K562 (cell line): ENCODE measurements around the gene F11R. TPM values are rescaled to one million over a fixed set of nuclear protein-coding genes. Genes with fewer than 3 reads are reported as not detected.

Experiments
- ADNP ChIP-seq: fragments of 200-800 bp; sonication (Bioruptor generic); IDR thresholded peaks from 2 replicates; pipeline ENCODE4 v1.6.1; 2016; ENCODE audit warnings: missing genetic modification characterization, missing compliant biosample characterization
- ATF1 ChIP-seq, 2 experiments: fragments of 450-650 bp in 1 of 2; IDR thresholded peaks; 2 replicates each; pipeline ENCODE4 v1.6.1; 2016; ENCODE audit warnings: missing compliant biosample characterization in 1 of 2, missing genetic modification characterization in 1 of 2
- BRD4 ChIP-seq: fragments of 200-600 bp; sonication (generic); IDR thresholded peaks from 2 replicates; pipeline ENCODE4 v1.6.1; 2017; ENCODE audit warnings: inconsistent platforms
- BRD9 ChIP-seq: fragments of 450-650 bp; IDR thresholded peaks from 2 replicates; pipeline ENCODE4 v1.6.1; 2018; ENCODE audit warnings: low read depth; ENCODE audit not compliant: partially characterized antibody
- HSF4 ChIP-seq: fragments of 250-450 bp; sonication (Bioruptor Pico); IDR thresholded peaks from 2 replicates; pipeline ENCODE4 v2.1.2; 2022; ENCODE audit warnings: mild to moderate bottlenecking, moderate library complexity, borderline replicate concordance
- JUN ChIP-seq, 2 experiments: sonication (generic) in 1 of 2; formaldehyde crosslinking in 1 of 2; IDR thresholded peaks; 2 replicates each; pipeline versions ENCODE4 v1.6.1 to v1.8.0; 2012 to 2022; ENCODE audit warnings: borderline replicate concordance in 2 of 2, mild to moderate bottlenecking in 2 of 2, improper control_type of control experiment in 1 of 2, low read depth in 1 of 2, low read length in 1 of 2, missing genetic modification reagents in 1 of 2
- KAT7 ChIP-seq: sonication (generic); formaldehyde crosslinking; IDR thresholded peaks from 2 replicates; pipeline ENCODE4 v1.8.0; 2022; ENCODE audit warnings: missing genetic modification reagents, mild to moderate bottlenecking, borderline replicate concordance
- KDM2B ChIP-seq: fragments of 250-450 bp; sonication (Bioruptor Pico); IDR thresholded peaks from 2 replicates; pipeline ENCODE4 v1.8.0; 2021; ENCODE audit warnings: mild to moderate bottlenecking, moderate library complexity
- KHSRP ChIP-seq: fragments of 450-650 bp; IDR thresholded peaks from 2 replicates; pipeline ENCODE4 v1.6.1; 2017
- KLF1 ChIP-seq: fragments of 450-650 bp; IDR thresholded peaks from 2 replicates; pipeline ENCODE4 v1.6.1; 2016; ENCODE audit warnings: missing genetic modification characterization, missing compliant biosample characterization
- MTA1 ChIP-seq: fragments of 450-650 bp; IDR thresholded peaks from 2 replicates; pipeline ENCODE4 v1.6.1; 2017; ENCODE audit warnings: borderline replicate concordance
- MXD1 ChIP-seq: fragments of 250-450 bp; sonication (Bioruptor Pico); IDR thresholded peaks from 2 replicates; pipeline ENCODE4 v1.8.0; 2021; ENCODE audit warnings: borderline replicate concordance, mild to moderate bottlenecking, moderate library complexity; ENCODE audit not compliant: poor library complexity, severe bottlenecking
- POLR2H ChIP-seq: IDR thresholded peaks from 2 replicates; pipeline ENCODE4 v1.6.1; 2016; ENCODE audit warnings: missing genetic modification characterization, low read depth, mild to moderate bottlenecking, control low read depth, missing compliant biosample characterization, moderate library complexity
- RBM34 ChIP-seq: fragments of 200-400 bp; formaldehyde crosslinking; IDR thresholded peaks from 2 replicates; pipeline ENCODE4 v1.6.1; 2018; ENCODE audit warnings: low read length, borderline replicate concordance; ENCODE audit not compliant: insufficient read depth
- RNF2 ChIP-seq: sonication (generic); IDR thresholded peaks from 2 replicates; pipeline ENCODE4 v1.6.1; 2016
- SIN3B ChIP-seq: fragments of 450-650 bp; IDR thresholded peaks from 2 replicates; pipeline ENCODE4 v1.6.1; 2017; ENCODE audit warnings: low read depth, mild to moderate bottlenecking, moderate library complexity
- SPI1 ChIP-seq: IDR thresholded peaks from 2 replicates; pipeline ENCODE4 v1.6.1; 2011; ENCODE audit warnings: low read depth, low read length, control low read depth, borderline replicate concordance
- ZKSCAN1 ChIP-seq: fragments of 150-350 bp; IDR thresholded peaks from 2 replicates; pipeline ENCODE4 v1.6.1; 2016; ENCODE audit warnings: low read depth, low read length
- ZNF12 ChIP-seq: sonication (generic); formaldehyde crosslinking; IDR thresholded peaks from 2 replicates; pipeline ENCODE4 v1.4.0; 2020; ENCODE audit warnings: mild to moderate bottlenecking, missing genetic modification reagents
- ZNF282 ChIP-seq: sonication (generic); formaldehyde crosslinking; IDR thresholded peaks from 2 replicates; pipeline ENCODE4 v1.8.1; 2023; ENCODE audit warnings: missing genetic modification reagents
- ZNF398 ChIP-seq: fragments of 250-450 bp; sonication (Bioruptor Pico); IDR thresholded peaks from 2 replicates; pipeline ENCODE4 v1.8.0; 2021; ENCODE audit warnings: moderate library complexity, mild to moderate bottlenecking, inconsistent platforms
- polyA plus RNA-seq, 8 experiments: library from polyadenylated mRNA; depleted of rRNA in 4 of 8; stranded (reverse) in 5 of 8; unstranded in 3 of 8; fragments of >200 nt; fragmentation: Nextera tagmentation in 2 of 8; fragmentation: Illumina TruSeq in 1 of 8; extraction: Ambion mirVana in 2 of 8; extraction: Trizol in 1 of 8; gene quantifications; 2 replicates each; pipeline versions ENCODE4 v1.2.1 to v1.2.3, GENCODE V29; 2011 to 2014; ENCODE audit warnings: inconsistent platforms in 1 of 8, missing spikeins in 1 of 8
- total RNA-seq, 7 experiments: library from RNA; depleted of rRNA in 6 of 7; stranded (reverse); fragments of >200 nt in 6 of 7; fragmentation: Illumina TruSeq in 2 of 7; extraction: Trizol in 2 of 7; gene quantifications; 2 replicates each; pipeline versions ENCODE4 v1.2.1 to v1.2.3, GENCODE V29; 2011 to 2021; ENCODE audit warnings: low replicate concordance in 1 of 7
- TF ChIP-seq, protein P1 (sequence below), 2 experiments: fragments of 450-650 bp; IDR thresholded peaks; 2 replicates each; pipeline ENCODE4 v1.6.1; 2018; ENCODE audit warnings: mild to moderate bottlenecking in 2 of 2, low read depth in 1 of 2; ENCODE audit not compliant: partially characterized antibody in 2 of 2

The F11R gene
- total and polyA plus RNA-seq, 9 of the 15 experiments (the other 6 are each of a cell fraction or from before 2014, with no cell fraction given) = 27.4 to 187 (median 52.5) TPM

DNA sequence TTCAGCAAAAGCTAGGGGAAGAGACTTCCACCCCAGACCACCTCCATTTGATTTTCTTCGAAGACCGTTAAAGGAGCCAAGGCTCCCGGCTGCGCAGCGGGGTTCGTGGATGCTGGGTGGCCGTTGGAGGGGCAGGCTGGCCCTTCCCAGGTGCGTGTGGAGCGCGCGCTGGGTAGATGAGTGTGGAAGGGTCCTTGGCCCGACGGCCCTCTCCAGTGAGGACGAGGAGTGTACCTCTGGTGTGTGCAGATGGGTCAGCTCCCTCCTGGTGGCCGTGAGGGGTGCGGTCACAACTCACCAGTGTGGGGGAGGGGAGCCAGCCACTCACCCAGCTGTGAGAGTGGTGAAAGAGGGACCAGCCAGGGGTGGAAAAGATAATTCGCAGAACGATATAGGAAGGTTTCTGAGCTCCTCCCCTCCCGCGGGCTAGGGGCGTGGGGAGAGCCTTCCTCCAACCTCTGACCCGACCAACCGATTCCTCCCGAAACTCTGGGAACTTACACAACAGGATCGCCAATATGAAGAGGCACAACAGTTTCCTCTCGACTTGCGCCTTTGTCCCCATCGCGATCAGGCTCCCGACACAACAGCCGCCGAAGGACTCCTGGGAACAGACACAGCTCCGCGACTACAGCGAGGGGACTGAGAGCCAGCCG lies at the start of gene F11R (continued):
- TF ChIP-seq, protein P1, sequence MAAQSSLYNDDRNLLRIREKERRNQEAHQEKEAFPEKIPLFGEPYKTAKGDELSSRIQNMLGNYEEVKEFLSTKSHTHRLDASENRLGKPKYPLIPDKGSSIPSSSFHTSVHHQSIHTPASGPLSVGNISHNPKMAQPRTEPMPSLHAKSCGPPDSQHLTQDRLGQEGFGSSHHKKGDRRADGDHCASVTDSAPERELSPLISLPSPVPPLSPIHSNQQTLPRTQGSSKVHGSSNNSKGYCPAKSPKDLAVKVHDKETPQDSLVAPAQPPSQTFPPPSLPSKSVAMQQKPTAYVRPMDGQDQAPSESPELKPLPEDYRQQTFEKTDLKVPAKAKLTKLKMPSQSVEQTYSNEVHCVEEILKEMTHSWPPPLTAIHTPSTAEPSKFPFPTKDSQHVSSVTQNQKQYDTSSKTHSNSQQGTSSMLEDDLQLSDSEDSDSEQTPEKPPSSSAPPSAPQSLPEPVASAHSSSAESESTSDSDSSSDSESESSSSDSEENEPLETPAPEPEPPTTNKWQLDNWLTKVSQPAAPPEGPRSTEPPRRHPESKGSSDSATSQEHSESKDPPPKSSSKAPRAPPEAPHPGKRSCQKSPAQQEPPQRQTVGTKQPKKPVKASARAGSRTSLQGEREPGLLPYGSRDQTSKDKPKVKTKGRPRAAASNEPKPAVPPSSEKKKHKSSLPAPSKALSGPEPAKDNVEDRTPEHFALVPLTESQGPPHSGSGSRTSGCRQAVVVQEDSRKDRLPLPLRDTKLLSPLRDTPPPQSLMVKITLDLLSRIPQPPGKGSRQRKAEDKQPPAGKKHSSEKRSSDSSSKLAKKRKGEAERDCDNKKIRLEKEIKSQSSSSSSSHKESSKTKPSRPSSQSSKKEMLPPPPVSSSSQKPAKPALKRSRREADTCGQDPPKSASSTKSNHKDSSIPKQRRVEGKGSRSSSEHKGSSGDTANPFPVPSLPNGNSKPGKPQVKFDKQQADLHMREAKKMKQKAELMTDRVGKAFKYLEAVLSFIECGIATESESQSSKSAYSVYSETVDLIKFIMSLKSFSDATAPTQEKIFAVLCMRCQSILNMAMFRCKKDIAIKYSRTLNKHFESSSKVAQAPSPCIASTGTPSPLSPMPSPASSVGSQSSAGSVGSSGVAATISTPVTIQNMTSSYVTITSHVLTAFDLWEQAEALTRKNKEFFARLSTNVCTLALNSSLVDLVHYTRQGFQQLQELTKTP (IDR thresholded peaks at IDR 0.05; ENCODE audit: low read depth in 1 of 2, partially characterized antibody in 2 of 2) = peak in 1 of 2 experiments; percentile 60
- TF ChIP-seq KHSRP = no peak
- TF ChIP-seq RBM34 = no peak
- peak; percentile 43 for TF ChIP-seq BRD9
- TF ChIP-seq BRD4 = 0 out of 2 replicates have a peak, but pooled peaks have one; percentile 39
- TF ChIP-seq ZNF398 (CRISPR knock-in tag) = no peak
- TF ChIP-seq ZKSCAN1 = peak; percentile 67; the same call in 1 of the 2 replicates
- no peak for TF ChIP-seq ATF1 (CRISPR knock-in tag; IDR thresholded peaks at IDR 0.05)
- TF ChIP-seq ATF1 (tag; IDR thresholded peaks at IDR 0.05) = peak; percentile 51; the same call in 1 of the 2 replicates
- no peak for TF ChIP-seq MXD1 (CRISPR knock-in tag)
- peak; percentile 54; the same call in 1 of the 2 replicates for TF ChIP-seq MTA1
- TF ChIP-seq POLR2H (tag) = 0 out of 2 replicates have a peak, but pooled peaks have one; percentile 61
- TF ChIP-seq JUN (IDR thresholded peaks at IDR 0.05; ENCODE audit: borderline replicate concordance, low read depth, low read length) = peak; percentile 52; the same call in 1 of the 2 replicates
- TF ChIP-seq JUN (CRISPR knock-in tag; IDR thresholded peaks at IDR 0.05; ENCODE audit: borderline replicate concordance) = no peak
- no peak for TF ChIP-seq KDM2B (CRISPR knock-in tag)
- no peak for TF ChIP-seq ADNP (tag)
- no peak for TF ChIP-seq SPI1
- TF ChIP-seq HSF4 = no peak
- no peak for TF ChIP-seq ZNF282 (CRISPR knock-in tag)
- TF ChIP-seq RNF2 = peak; percentile 93
- TF ChIP-seq KAT7 (CRISPR knock-in tag) = 0 out of 2 replicates have a peak, but pooled peaks have one; percentile 70
- no peak; the same call in 1 of the 2 replicates for TF ChIP-seq ZNF12 (CRISPR knock-in tag)
- peak; percentile 54; the same call in 1 of the 2 replicates for TF ChIP-seq KLF1 (tag)
- TF ChIP-seq SIN3B = peak; percentile 61
